Measurements from ENCODE around the gene PPT2.

DNA sequence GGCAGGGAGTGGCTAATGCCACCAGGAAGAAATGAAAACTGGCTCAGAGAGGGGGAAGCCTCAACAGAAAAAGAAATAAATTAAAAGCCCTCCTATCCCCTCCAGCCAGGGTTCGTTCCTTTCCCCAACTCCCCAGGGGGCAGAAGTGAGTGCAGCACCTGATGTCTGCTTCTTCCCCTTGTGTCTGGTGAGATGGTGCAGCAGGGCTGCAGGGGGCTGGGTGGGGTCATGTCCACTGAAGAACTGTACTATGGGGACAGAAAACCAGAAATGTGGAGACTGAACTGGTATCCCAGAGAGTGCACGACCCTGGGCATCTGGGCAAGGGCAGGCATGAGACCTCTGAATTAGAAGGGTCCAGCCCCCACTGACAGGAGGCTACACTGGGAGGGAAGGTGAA is 14.4 kb downstream of the PPT2 start:
- TF ChIP-seq POLR2A (IDR thresholded peaks at IDR 0.05; ENCODE audit: low read depth, low read length) (no peak), POLR2AphosphoS5 (IDR thresholded peaks at IDR 0.05; ENCODE audit: low read depth, low read length) (no peak)

All from GM12892 (cell line).